GM18861 (cell line): ENCODE results near the gene VAV1.
A peak's percentile ranks its signal among the peaks of the same experiment; 100 is the strongest.
"Not testable (repeated sequence)": the region's sequence is repeated elsewhere in the genome, so short reads cannot be mapped to it uniquely, and the experiment has no call there.

ENCODE experiments used
- ATAC-seq: cut with Tn5 transposase; IDR thresholded peaks from one replicate; pipeline ENCODE4 v1.9.1; 2021; ENCODE audit not compliant: unreplicated experiment

VAV1 gene

DNA sequence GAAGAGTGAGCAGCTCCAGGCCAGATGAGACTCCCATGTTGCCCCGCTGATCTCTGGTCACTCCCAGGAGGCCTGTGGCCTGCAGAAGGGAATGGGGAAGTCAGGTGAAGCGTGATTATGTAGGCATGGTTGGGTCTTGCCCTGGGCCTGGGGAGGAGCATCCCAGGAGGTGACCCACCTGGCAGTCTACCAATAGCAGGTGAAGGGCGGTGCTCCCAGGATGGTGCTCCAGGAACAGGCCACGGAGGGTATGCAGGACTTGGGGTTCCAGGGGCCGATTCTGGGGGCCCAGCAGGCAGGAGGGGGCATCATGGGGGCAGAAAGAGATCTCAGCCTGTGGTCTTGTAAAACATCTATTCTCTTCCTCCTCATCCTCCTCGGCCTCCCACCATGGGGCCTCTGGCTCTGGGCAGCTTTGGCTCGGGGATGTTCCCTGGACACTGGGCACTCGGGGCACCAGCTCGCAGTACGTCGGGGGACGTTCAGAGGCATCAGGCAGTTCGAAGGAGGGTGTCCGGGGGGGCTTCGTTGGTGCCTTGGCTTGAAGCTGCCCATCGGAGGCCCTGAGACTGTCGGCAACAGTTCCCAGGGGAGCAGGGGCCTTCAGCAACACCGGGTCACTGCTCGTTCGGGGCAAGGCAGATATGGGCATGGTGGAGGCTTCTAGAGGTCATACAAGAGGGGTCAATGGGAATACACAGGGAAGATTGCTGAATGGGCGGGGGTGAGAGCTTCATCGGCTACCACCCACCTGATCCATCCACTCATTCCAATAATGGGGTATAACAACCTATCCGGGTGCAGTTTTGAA lies 17.6 kb upstream of the VAV1 start:
- no peak for ATAC-seq

DNA sequence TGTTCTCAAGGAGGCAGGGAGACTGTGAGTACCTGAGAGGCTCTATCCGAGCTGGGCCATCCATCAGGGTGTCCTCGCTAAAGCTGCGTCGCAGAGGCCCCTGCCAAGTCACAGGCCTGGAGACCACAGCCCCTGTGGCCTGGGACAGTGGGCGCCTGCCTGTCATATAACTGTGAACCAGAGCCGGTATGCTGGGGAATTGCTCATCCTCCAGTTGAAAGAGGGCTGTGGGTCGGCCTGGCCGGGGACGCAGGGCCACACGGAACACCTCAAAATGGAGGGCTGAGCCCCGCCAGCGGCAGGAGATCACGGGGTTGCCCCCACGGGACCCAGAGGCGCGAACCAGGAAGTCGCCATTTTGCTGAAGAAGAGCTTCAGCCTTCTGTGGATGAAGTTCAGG lies 11.9 kb upstream of the VAV1 start:
- no peak for ATAC-seq

DNA sequence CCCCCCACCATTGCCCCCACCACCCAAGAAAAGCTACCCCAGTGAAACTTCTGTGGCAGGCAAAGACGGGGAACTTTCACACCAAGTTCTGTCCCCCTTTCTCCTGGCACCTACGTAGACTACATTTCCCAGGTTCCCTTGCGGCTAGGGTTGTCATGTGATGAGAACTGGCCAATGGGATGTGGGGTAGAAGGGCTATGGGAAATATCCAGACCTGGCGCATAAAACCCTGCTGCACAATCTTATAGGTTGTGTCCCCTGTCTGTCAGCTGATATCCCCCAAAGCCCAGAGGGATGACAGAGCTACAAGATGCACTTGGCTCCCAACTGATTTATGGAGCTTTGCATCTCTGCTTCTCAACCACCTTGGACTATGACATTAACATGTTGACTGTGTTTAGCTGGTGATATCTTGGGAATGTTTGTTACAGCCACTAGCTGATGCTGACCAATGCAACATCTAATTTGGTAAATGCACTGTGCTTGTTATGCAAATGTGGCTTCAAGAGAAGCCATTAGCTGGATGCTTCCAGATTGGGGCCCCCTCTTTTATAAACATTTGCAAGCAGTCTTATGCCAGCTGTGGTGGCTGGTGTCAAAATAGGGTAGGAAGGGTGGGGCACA lies 11.3 kb upstream of the VAV1 start:
- ATAC-seq: no peak

DNA sequence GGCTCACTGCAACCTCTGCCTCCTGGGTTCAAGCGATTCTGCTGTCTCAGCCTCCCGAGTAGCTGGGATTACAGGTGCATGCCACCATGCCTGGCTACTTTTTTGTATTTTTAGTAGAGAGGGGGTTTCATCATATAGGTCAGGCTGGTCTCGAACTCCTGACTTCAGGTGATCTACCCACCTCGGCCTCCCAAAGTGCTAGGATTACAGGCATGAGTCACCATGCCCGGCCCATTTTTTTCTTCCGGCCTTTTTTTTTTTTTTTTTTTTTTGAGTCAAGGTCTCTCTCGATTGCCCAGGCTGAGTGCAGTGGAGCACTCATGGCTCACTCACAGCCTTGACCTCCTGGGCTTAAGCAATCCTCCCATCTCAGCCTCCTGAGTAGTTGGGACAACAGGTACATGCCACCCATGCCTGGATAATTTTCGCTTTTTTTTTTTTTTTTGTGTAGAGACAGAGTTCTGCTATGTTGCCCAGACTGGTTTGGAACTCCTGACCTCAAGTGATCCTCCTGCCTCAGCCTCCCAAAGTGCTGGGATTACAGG lies 10.2 kb upstream of the VAV1 start:
- ATAC-seq: not testable (repeated sequence)

DNA sequence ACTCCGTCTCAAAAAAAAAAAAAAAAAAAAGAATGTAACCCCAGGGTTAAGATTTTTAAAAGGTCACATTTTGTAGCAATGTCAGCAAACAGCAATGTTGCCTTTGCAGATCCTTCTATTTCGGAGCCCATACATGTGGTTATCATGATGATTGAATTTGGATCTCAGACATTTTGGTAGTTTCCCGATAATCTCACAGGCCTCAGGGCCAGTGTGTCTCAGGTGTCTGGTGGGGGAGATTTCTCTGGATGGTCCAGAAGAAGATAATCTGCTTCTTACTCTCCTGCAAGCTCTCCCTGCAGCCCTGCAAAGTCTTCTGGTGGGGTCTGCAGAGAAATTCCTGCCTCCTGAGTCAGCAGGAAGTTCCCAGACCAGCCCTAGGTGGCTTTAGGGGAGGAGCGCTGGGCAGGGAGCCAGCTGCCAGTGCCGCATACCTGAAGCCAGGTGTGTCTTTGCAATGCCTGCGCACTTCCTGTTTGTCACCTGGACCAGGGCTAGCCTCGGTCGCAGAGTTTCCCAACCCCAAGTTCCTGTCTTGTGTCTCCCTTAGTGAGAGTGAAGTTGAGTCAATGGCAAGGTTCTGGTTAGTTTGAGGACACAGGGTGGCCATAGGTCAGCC lies 6.7 kb upstream of the VAV1 start:
- ATAC-seq: no peak

DNA sequence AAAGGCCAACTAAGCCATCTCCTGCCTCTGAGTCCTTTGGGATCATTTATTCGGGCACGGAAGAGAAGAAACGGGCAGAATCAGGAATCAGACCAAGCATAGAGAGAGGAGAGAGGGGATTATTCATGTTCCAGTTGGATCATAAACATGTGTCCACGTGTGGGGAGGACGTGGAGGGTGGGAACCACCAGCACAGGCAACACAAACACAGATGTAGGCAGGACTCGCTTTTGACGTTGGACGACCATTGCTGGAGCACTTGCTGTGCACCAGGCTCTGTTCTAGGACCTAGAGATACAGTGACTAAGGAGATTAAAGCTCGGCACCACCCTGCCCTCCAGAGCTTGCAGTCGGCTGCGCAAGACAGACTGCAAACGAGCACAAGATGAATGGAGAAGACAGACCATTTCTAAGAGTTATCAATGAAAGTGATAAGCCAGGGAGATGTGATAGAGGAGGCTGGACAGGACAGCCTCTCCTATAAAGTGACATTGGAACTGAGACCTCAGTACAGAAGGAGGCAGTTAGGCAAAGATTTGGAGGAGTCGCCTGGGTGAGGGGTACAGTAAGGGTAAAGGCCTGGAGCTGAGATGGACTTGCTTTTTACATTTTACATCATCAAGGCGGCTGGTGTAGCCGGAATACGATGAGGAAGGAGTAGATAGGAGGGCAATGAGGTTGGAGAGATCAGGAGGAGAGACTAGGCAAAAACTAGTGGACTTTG lies 6.0 kb upstream of the VAV1 start:
- no peak for ATAC-seq

DNA sequence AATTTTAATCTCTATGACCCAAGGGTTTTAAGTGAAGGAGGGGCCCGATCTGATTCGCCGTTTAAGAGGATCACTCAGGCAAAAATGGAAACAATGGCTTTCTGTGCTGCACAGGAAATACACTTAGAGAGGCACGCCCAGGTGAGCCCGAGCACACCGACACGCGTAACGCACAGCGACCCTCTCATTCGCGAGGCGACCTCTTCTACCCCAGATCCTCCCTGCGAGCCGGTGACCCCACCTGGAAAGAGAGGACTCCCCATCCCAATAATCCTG lies 5.5 kb upstream of the VAV1 start:
- ATAC-seq: no peak

DNA sequence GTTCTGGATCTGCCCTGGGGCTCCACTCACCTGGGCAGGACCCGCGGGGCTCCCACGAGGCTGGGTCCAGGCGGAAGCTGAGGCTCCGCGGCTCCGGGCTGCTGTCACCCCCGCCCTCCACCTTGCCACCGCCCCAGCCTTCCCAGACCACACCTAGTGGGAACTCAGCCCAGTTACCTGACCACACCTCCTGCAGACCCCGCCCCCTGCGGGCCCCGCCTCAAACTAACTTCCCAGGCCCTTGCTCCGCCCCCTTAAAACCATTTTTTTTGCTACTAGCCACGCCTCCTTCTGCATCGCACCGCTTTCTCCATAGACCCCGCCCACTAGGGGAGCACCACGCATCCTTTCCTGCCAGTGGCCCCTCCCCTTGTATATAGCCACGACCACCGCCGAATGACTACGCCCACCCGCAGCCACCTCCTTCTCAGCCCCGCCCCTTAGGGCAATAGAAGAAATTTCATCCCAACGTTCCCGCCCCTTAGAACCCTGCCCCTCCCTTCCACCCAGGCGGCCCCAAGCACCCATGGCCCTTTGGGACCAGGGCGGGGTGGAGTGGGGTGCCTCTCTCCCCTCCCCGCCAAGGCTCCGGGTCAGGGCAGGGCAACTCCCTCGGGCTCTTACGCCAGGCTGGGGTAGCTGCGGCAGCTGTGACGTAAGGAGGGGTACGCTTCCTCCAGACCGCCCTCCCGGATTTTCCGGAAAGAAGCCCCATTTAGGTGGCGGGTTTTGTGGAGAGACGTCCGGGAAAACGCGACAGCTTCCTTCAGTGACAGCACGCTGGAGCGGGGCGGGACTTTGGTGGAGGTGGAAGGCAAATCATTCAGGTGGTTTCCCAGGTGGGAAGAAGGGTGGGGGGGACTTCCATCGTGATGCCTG lies 4.9 kb upstream of the VAV1 start, which contains the start of gene SH2D3A:
TSS of gene SH2D3A (minus strand) at position 79 of the 879 bp plus-strand sequence. CDS start 3,687 bp downstream, outside the sequence.
- peak; percentile 48 for ATAC-seq

DNA sequence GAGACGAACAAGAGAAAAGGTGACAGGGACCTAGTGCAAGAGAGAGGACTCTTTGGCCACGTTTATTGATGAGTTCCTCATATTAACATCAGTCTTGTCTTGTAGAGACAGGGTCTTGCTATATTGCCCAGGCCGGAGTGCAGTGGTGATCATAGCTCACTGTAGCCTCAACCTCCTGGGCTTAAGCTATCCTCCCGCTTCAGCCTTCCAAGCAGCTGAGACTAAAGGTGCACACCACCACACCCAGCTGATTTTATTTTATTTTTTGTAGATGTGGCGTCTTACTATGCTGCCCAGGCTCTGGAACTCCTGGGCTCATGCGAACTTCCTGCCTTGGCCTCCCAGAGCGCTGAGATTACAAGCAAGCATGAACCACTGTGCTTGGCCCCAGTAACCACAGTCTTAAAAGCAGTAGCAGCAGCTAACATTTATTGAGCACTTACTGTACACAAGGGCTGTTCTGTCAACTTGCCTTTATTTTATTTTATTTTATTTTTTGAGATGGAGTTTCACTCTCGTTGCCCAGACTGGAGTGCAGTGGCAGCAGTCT lies 4.2 kb upstream of the VAV1 start:
- no peak for ATAC-seq

DNA sequence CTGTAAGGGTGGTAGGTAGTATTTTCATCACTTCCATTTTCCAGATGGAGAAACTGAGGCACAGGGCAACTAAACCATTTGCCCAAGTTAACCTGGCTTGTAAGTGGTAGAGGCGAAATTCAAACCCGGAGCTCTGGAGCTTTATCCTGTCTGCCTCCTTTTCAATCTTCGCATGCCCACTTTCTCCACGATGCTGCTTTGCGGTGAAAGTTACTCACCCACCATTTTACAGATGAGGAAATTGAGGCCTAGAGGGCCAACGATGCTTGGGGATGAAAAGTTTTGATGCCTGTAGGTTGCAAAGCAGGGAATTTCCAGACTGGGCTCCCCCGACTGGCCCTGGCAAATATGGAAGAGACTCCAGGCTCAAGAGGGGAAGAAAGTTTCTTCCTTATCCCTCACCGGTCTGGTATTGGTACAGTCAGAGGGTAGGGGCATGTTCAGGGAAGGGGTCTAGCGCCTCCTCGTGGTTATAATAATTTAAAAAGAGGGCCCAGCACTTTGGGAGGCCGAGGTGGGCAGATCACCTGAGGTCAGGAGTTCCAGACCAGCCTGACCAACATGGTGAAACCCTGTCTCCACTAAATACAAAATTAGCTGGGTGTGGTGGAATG lies 3.4 kb upstream of the VAV1 start:
- ATAC-seq: no peak

DNA sequence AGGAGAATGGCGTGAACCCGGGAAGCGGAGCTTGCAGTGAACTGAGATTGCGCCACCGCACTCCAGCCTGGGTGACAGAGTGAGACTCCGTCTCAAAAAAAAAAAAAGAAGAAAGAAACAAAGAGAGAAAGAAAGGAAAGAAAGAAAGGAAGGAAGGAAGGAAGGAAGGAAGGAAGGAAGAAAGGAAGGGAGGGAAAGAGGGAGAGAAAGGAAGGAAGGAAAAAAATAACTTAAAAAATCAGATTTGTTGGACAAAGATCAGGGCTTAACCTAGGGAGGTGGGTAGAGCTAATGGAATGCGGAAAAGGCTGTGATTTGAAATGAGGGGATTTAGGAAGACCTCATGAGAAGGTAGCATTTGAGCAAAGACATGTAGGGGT lies 870 bp upstream of the VAV1 start:
- ATAC-seq: not testable (repeated sequence)

DNA sequence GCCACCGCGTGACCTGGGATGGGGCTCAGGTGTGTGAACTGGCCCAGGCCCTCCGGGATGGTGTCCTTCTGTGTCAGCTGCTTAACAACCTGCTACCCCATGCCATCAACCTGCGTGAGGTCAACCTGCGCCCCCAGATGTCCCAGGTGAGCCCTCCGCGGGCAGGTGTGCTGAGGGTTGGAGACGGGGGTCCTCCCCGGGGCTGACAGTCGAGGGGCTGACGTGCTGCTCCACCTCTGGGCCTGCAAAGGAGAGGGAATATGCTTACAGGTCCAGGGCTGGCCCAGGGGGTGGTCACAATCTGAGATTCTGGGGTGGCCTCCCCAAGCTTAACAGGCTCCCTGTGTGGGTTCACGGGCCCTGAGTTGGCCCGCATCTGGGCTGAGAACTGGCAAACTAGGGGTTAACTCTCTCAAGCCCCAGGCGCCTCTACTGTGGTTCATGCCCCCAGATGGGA lies 386 bp downstream of the VAV1 start:
- no peak for ATAC-seq

DNA sequence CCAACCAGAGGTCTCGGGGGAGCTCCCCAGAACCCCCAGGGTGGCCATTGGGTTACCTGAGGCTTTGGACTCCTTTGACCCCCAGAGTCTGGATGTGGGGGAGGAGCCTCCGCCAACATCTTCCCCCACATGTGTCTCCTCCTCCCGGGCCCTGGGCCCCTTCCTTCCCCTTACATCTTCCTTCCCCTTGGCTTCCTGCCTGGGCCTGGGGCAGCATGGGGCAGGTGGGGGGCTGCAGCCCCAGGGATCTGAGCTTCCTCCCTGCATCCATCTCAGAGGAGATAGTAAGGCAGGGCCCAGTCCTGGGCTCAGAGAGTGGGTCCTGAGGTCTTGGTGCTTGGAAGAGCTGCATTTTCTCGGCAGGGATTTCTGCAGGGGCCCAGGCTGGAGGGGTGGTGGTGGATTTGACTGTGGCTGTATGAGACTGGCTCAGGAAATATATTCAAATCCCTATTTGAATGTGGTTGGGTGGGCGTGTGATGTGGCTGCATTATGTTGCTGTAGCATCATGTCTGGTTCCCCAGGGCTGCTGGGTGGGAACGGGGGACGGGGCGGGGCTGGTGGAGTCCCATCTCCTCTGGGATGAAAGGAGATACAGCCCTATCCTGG lies 919 bp downstream of the VAV1 start:
- ATAC-seq: no peak

DNA sequence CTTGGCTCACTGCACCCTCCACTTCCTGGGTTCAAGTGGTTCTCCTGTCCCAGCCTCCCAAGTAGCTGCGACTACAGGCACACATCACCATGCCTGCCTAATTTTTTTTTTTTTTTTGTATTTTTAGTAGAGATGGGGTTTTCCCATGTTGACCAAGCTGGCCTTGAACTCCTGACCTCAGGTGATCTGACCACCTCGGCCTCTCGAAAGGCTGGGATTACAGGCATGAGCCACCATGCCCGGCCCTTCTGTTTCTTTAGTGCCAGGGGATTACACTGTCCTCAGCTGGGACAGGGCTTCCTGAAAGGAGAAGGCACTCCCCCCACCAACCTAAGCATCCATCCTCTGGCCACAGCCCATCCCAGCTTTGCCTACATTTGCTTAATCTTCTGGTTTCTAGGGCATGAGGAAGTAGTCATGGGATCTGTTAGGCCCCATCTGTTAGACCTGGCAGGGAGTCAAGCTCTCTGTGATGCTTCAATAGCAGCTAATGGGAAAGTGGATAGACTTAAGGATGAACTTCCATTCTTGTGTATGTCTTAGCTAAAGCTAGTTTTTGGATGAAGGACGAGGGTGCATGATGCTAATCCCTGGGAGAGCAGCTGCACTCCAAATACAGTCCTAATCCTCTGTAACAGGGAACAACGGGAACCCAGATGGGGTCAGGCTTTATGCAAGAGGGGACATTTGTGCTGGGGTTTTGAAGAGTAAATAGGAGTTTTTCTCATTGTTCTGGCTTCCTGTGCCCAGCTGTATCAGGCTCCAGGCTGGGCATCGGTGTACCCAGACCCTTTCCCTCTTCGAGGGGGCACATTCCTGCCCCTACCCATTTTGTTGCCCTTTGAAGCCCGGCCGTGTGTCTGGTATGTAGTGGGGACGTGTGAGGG lies 2.6 kb downstream of the VAV1 start:
- ATAC-seq: no peak

DNA sequence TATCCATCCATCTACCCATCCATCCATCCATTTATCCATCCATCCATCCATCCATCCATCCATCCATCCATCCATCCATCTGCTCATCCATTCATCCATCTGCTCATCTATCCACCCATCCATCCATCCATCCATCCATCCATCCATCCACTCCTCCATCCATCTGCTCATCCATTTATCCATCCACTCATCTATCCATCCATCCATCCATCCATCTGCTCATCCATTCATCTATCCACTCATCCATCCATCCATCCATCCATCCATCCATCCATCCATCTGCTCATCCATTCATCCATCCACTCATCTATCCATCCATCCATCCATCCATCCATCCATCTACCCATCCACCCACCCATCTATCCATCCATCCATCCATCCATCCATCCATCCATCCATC lies 3.5 kb downstream of the VAV1 start:
- not testable (repeated sequence) for ATAC-seq

DNA sequence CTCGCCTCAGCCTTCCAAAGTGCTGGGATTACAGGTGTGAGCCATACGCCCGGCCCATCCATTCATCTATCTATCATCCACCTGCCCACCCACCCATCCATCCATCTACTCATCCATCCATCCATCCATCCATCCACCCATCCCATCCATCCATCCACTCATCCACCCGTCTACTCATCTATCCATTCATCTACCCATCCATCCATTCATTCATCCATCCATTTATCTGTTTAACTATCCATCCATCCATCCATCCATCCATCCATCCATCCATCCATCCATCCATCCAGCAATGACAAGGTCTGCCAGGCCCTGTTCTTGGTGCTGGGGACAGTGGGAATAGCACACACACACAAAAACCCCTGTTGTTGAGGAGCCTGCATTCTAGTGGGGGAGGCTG lies 4.5 kb downstream of the VAV1 start:
- no peak for ATAC-seq

DNA sequence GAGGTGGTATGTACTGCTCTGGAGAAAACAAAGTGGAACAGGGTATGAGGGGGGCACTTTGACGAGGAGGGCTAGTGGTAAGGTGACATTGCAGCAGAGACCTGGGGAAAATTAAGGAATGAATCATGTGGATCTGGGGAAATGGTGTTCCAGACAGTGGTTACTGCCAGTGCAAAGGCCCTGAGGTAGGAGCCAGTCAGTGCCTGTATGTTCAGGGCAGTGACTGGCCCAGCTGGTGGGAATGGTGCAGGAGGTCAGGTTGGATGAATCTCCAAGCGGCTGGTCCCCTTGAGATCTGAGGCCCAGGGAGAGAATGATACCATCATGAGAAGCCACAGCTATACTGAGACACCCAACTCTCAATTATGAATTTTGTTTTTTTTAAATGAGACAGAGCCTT lies 4.9 kb downstream of the VAV1 start:
- ATAC-seq: no peak

DNA sequence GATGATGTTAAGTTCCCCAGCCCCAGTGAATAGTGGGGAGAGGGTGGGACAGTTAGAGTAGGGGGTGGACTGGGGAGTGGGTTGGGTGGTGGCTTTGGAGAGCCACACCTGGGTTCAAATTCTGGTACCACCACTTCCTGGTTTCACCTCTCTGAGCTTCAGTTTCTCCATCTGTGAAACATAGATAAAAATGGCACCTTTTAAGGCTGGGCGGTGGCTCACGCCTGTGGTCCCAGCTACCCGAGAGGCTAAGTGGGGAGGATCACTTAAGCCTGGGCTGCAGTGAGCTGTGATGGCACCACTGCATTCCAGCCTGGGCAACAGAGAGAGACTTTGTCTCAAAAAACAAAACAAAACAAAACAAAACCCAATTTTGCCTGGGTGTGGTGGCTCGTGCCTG lies 5.9 kb downstream of the VAV1 start:
- no peak for ATAC-seq
